ENCODE data around the gene RNF38.
A peak's percentile ranks its signal among the peaks of the same experiment; 100 is the strongest.

Gene RNF38

DNA sequence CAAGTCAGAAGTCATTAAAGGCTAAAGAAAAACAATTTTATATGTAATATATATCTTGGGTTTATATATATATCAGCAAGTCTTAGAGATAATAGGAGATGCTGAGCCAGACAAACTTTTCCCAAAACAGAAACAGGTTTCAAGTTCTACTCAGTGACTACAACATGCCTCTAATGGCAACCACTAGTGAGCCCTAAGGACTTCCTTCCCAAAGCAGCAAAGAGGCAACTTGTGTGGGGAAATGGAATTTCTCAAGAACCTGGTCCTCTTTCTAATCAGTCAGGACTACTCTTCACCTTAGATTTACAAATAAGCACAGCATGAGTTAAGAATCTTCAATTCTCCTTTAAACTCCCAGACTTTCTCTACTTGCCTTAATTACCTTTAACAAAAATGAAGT lies 17.6 kb downstream of the RNF38 start:
- H3K27ac ChIP-seq, result no peak overlapping the region
- TF ChIP-seq, protein P1, sequence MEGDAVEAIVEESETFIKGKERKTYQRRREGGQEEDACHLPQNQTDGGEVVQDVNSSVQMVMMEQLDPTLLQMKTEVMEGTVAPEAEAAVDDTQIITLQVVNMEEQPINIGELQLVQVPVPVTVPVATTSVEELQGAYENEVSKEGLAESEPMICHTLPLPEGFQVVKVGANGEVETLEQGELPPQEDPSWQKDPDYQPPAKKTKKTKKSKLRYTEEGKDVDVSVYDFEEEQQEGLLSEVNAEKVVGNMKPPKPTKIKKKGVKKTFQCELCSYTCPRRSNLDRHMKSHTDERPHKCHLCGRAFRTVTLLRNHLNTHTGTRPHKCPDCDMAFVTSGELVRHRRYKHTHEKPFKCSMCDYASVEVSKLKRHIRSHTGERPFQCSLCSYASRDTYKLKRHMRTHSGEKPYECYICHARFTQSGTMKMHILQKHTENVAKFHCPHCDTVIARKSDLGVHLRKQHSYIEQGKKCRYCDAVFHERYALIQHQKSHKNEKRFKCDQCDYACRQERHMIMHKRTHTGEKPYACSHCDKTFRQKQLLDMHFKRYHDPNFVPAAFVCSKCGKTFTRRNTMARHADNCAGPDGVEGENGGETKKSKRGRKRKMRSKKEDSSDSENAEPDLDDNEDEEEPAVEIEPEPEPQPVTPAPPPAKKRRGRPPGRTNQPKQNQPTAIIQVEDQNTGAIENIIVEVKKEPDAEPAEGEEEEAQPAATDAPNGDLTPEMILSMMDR (conservative IDR thresholded peaks at IDR 0.05), result no peak

DNA sequence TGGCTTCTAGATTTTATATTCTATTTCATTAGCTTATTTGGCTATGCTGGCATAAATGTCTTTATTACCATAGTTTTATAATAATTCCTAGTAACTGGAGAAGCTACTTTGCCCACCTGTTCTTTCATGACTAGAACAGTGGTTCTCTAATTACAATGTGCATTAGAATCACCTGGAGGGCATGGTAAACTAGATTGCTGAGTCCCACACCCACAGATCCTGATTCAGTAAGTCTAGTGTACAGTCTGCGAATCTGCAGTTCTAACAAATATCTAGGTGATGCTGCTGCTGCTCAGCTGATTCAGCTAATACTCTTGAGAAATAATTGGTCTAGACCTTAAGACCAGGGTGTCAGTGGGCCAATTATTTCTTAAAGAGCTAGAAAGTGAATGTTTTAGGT lies 35.5 kb downstream of the RNF38 start:
- H3K27ac ChIP-seq, result no peak overlapping the region
- TF ChIP-seq, protein P1 (conservative IDR thresholded peaks at IDR 0.05), result no peak

DNA sequence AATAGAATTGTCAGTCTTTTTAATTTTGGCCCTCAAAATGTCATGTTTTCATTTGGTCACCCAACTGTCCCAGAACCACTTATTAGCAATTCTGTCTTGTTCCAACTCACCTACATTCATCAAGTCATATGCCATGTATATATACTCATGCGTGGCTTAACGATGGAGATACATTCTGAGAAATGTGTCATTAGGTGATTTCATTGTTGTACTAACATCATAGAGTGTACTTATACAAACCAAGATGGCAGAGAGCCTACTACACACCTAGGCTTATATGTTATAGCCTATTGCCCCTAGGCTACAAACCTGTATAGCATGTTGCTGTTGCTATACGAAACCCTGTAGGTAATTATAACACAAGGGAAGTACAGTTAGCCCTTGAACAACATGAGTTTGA lies 36.6 kb downstream of the RNF38 start:
- TF ChIP-seq, protein P1 (conservative IDR thresholded peaks at IDR 0.05), result no peak
- H3K27ac ChIP-seq, result no peak overlapping the region

DNA sequence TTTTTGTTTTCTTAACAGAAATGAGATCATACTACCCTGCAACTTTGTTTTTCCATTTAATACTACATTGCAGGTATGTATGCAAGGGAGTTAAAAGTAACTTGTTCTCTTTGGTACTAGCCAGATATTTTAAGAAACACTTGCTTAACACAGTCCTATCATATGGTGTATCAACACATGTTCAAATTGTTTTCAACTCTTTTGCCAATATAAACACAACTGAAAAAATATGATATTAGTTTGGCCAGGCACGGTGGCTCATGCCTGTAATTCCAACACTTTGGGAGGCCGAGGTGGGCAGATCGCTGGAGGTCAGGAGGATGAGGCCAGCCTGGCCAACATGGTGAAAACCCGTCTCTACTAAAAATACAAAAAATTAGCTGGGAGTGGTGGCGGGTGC lies 41.6 kb downstream of the RNF38 start:
- no peak overlapping the region for H3K27ac ChIP-seq
- TF ChIP-seq, protein P1 (conservative IDR thresholded peaks at IDR 0.05), result no peak

DNA sequence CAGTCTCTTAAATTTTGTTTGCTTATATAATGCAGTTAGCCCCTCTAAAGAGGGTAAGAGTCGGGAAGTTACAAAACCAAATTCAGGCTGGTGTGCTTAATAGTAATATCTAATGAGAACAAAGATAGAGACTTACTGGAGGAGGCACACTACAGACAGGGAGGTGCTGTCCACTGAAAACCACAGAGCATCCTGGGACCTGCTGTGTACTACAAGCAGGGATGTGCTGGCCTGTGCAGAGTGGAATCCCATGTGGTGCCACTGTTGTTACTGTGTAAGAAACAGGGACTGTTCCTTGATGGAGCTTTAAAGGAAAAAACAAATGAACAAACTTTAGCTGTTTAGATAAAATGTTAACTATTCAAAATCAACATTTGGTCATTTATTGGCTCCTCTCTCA lies 42.4 kb downstream of the RNF38 start:
- no peak overlapping the region for H3K27ac ChIP-seq
- TF ChIP-seq, protein P1 (conservative IDR thresholded peaks at IDR 0.05), result no peak

DNA sequence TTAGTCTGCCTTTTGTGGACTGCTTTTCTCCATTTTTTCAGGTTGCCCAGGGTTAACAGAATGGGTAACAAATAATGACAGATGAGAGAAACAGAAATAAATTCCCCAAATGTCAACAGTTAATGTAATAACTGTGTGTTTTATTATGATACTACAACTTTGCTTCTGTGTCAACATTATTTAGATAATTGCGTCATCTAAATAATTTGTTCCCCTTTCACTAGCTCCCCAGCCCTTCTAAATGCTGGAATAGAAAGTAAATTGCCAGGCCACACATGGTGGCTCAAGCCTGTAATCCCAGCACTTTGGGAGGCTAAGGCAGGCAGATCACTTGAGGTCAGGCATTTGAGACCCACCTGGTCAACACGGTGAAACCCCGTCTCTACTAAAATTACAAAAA lies 53.5 kb downstream of the RNF38 start:
- H3K27ac ChIP-seq, result no peak overlapping the region
- TF ChIP-seq, protein P1 (conservative IDR thresholded peaks at IDR 0.05), result no peak

DNA sequence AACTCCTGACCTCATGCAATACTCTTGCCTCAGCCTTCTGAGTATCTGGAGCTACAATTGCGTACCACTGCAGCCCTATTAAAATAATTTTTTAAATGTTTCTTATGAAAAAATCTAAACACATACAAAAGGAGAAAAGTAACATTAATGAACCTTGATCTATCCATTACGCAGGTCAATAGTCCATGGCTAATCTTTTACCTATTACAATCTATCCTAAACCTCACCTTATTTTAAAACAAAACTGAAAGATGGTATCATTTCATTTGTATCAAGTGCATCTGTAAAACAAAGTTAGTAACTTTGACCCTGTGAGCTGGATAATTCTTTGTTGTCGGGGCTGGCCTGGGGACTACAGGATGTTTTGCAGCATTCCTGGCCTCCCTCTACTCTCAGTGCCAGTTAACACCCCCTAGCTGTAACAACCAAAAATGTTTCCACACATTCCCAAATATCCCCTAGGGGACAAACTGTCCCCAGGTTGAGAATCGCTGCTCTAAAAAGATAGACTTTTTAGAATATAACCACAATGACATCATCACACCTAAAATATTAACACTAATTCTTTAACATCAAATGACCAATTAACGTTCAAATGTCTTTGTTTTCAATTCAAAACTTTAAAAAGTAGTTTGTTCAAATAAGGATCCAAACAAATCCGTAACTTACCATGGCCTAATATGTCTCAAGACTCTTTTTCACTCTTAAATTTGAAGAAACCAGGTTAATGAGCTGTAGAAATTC lies 54.8 kb downstream of the RNF38 start:
- H3K27ac ChIP-seq, result no peak overlapping the region
- TF ChIP-seq, protein P1 (conservative IDR thresholded peaks at IDR 0.05), result peak; percentile 16; the same call in 1 of the 2 replicates

All from VCaP (cell line).